ENCODE measurements around the gene PGLYRP2. TPM values are rescaled to one million over a fixed set of nuclear protein-coding genes. Genes with fewer than 3 reads are reported as not detected.

PGLYRP2 gene
- total RNA-seq, 1 donor from 2014 or later: not detected

- no peak for TF ChIP-seq CTCF (IDR thresholded peaks at IDR 0.05)
- ATAC-seq (no peak), DNase-seq (no peak)
- H3K36me3 ChIP-seq: peaks cover 61% of the 10 kb centered on the region
- H3K27me3 ChIP-seq (ENCODE audit: low read depth): no peaks in the 10 kb centered on the region
- H3K4me3 ChIP-seq: no peak overlapping the region
- H3K27ac ChIP-seq: no peak overlapping the region
- H3K9me3 ChIP-seq: no peaks in the 10 kb centered on the region
- intact Hi-C loops (cut with DNase I): no loop called here
- peaks cover 30% of the 10 kb centered on the region for H3K4me1 ChIP-seq
Observed at GRCh38 chr19:15427991-15428471, 51.3 kb downstream of the PGLYRP2 start.

- ATAC-seq (no peak), DNase-seq (no peak)
- intact Hi-C loops (cut with DNase I): no loop called here
Observed at GRCh38 chr19:15427350-15427700, 52.0 kb downstream of the PGLYRP2 start.

GRCh38 chr19:15426485-15427349 is 52.6 kb downstream of the PGLYRP2 start:
- DNase-seq (no peak), ATAC-seq (no peak)
- Histone ChIP-seq H3K4me3 (no peak overlapping the region), H3K27ac (no peak overlapping the region), H3K27me3 (ENCODE audit: low read depth) (no peaks in the 10 kb centered on the region), H3K36me3 (peaks cover 69% of the 10 kb centered on the region), H3K9me3 (no peaks in the 10 kb centered on the region), H3K4me1 (peaks cover 36% of the 10 kb centered on the region)
- TF ChIP-seq CTCF (IDR thresholded peaks at IDR 0.05): no peak
- intact Hi-C loops (cut with DNase I): no loop called here

More at GRCh38 chr19:15427350-15427700, 52.0 kb downstream of the PGLYRP2 start:
- no peaks in the 10 kb centered on the region for H3K9me3 ChIP-seq
- H3K27me3 ChIP-seq (ENCODE audit: low read depth): no peaks in the 10 kb centered on the region
- no peak overlapping the region for H3K4me3 ChIP-seq
- no peak overlapping the region for H3K27ac ChIP-seq
- peaks cover 32% of the 10 kb centered on the region for H3K4me1 ChIP-seq
- peaks cover 68% of the 10 kb centered on the region for H3K36me3 ChIP-seq
- no peak for TF ChIP-seq CTCF (IDR thresholded peaks at IDR 0.05)

GRCh38 chr19:15425321-15425950 is 53.9 kb downstream of the PGLYRP2 start:
- Histone ChIP-seq H3K4me1 (peaks cover 25% of the 10 kb centered on the region), H3K4me3 (no peak overlapping the region), H3K27me3 (ENCODE audit: low read depth) (no peaks in the 10 kb centered on the region), H3K9me3 (no peaks in the 10 kb centered on the region), H3K36me3 (peaks cover 69% of the 10 kb centered on the region), H3K27ac (no peak overlapping the region)
- ATAC-seq (no peak), DNase-seq (no peak)
- intact Hi-C loops (cut with DNase I): no loop called here
- TF ChIP-seq CTCF (IDR thresholded peaks at IDR 0.05): no peak

GRCh38 chr19:15424692-15425272 is 54.5 kb downstream of the PGLYRP2 start:
- TF ChIP-seq CTCF (IDR thresholded peaks at IDR 0.05): no peak
- DNase-seq (no peak), ATAC-seq (no peak)
- no peak overlapping the region for H3K4me3 ChIP-seq
- H3K36me3 ChIP-seq: peaks cover 69% of the 10 kb centered on the region
- intact Hi-C loops (cut with DNase I): no loop called here
- no peaks in the 10 kb centered on the region for H3K9me3 ChIP-seq
- H3K4me1 ChIP-seq: peaks cover 18% of the 10 kb centered on the region
- no peaks in the 10 kb centered on the region for H3K27me3 ChIP-seq (ENCODE audit: low read depth)
- H3K27ac ChIP-seq: no peak overlapping the region

All from lower lobe of right lung (tissue), 2 donors.